ENCODE results near the gene KNDC1. TPM values are rescaled to one million over a fixed set of nuclear protein-coding genes. Genes with fewer than 3 reads are reported as not detected.
"Not testable (repeated sequence)": the region's sequence is repeated elsewhere in the genome, so short reads cannot be mapped to it uniquely, and the experiment has no call there.

The KNDC1 gene
- total RNA-seq, 1 donor from 2014 or later: 7.1 TPM

GRCh38 chr10:133210398-133211140 lies 50.5 kb downstream of the KNDC1 start:
- intact Hi-C loops (cut with DNase I): no loop called here
- DNase-seq (ENCODE audit: low spot score) (no peak), ATAC-seq (no peak)

GRCh38 chr10:133211141-133211830 lies 51.3 kb downstream of the KNDC1 start:
- DNase-seq (ENCODE audit: low spot score): no peak
- ATAC-seq: no peak
- intact Hi-C loops (cut with DNase I): no loop called here

DNA sequence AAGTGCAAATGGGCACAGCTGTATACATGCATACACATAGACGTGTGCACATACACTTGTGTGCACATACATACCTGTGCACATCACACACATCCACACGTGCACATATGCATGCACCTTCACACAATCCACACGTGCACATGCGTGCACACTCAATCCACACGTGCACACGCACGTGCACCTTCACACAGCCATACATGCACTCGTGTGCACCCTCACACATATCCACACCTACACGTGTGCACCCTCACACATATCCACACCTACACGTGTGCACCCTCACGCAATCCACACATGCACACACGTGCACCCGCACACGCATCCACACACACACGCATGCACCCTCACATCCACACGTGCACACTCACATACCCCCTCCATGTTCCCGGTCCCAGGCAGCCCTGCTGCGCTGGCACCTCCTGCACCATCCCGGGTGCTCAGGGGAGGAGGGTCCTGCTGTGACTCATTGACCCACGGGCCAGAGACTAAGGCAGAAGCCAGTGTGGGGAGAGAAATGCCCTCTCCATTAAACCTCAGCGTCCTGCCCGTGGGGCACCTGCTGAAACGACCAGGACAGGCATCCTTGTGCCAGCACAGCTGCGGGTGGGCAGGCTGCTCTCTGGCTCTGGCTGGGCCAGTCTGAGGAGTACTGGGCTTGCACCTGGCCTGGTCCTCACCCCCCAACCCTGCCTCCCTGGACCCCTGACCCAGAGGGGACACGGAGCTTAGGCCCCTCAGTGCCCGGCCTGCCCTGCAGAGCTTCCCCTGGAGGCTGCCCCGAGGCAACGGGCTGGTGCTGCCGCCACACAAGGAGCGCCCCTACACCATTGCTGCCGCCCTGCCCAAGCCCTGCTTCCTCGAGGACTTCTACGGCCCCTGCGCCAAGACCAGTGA lies 52.2 kb downstream of the KNDC1 start:
- intact Hi-C loops (cut with DNase I): no loop called here
- DNase-seq (ENCODE audit: low spot score) (no peak), ATAC-seq (no peak)

- DNase-seq (ENCODE audit: low spot score): no peak
- ATAC-seq: no peak
- intact Hi-C loops (cut with DNase I): no loop called here
Measured at GRCh38 chr10:133212853-133213494, 53.0 kb downstream of the KNDC1 start.

- DNase-seq (ENCODE audit: low spot score): no peak
- intact Hi-C loops (cut with DNase I): no loop called here
- ATAC-seq: no peak
Measured at GRCh38 chr10:133213641-133214467, 53.8 kb downstream of the KNDC1 start.

DNA sequence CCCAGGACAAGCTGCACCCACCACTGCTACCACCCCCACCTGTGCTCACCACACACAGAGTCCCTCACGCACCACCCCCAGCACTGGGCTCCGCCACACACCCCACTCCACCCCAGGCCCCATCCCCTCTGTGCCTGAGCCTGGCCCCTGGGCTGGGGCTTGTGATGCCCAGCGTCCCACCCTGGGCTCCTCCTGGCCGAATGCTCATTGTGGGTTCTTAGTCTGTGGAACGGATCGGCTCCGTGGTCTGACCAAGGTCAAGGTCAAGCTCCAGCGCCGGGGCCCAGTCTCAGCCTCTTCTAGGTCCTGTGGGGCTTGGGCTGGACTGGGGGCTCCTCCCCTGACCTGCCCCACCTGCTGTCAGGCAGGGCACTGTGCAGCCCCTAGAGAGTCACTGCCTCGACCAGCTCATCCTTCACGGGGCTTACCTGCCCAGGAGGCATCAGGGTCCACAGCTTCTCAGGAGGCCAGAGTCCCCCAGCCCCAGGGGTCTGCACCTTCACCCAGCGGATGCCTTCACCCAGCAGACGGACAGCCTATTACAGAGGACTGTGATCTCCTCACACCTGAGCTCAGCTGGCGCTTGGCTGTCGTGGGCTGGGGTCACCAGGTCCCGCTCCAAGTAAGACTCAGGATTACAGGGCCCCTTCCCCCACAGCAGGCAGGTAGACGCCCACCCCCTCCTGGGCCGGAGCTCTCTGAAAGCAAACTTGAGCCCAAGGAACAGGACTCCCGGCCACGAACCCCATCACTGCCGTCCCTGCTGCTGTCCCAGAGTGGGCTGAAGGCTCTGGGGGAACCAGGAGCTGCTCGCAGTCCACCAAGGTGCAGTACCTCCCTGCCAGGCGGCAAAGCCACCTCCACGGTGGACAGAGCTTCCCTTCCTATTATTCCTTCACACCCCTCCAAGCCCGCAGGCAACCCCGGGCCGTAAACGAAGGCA lies 54.7 kb downstream of the KNDC1 start:
- intact Hi-C loops (cut with DNase I): no loop called here
- ATAC-seq: no peak
- no peak for DNase-seq (ENCODE audit: low spot score)

DNA sequence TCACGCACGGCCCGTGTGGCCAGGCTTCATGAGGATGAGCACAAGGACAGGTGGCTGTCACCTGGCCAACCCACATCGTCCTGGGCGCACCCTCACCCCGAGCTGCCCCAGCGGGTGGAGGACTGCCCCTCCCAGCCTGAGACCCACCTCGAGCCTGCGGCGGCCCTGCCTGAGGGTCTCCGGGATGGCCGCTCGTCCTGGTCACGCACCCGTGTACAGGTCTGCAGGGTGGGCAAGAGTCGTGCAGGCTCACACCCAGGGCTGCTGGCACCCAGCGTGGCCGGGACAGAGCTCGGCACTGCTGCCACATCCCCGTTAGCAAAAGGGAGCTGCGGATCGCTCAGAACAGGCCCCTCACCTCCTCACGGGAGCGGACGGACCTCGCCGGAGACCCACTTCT lies 55.6 kb downstream of the KNDC1 start:
- ATAC-seq (no peak), DNase-seq (ENCODE audit: low spot score) (no peak)
- intact Hi-C loops (cut with DNase I): no loop called here

DNA sequence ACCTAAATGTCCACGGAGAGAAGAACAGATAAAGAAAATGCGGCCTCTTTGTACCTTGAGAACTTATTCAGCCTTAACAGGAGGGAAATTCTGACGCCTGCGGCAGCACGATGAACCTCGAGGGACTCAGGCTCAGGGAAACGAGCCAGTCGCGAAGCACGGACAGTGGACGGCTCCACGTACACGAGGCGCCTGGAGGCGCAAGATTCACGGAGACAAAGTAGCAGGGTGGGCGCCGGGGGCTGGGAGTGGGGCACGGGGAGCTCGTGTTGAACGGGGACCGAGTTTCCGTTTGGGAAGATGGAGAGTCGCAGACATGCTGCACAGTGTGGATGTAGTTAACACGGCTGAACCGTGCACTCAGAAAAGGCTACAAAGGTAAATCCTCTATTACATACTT lies 56.8 kb downstream of the KNDC1 start:
- DNase-seq (ENCODE audit: low spot score) (no peak), ATAC-seq (no peak)
- intact Hi-C loops (cut with DNase I): no loop called here

DNA sequence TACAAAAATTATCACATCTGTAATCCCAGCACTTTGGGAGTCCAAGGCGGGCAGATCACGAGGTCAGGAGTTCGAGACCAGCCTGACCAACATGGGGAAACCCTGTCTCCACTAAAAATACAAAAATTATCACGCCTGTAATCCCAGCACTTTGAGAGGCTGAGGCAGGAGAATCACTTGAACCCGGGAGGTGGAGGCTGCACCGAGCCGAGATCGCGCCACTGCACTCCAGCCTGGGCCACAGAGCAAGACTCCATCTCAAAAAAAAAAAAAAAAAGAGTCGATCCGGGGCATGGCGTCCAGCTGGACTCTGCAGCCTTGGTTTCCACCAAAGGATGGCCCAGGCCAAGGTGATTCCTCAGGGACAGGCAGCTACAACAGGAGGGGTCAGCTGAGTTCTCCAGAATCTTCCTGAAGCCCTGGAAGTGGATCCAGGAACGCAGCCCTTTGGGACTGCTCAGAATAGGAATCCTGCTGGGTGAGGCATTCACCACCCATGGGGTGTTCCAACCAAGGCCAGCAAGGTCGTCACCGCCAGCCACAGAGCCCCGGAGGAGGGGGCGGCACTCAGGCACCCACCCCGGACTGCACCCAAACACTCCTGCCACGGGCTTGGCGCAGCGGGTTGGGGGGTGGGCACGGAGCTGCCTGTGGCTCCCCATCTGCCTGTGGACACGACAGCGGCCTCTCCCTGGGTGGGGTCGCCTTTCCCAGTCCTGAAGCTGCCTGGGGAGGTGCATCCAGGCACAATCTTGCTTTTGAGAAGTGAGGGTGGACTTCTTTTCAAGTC lies 58.0 kb downstream of the KNDC1 start:
- intact Hi-C loops (cut with DNase I): no loop called here
- DNase-seq (ENCODE audit: low spot score) (no peak), ATAC-seq (no peak)

- intact Hi-C loops (cut with DNase I): no loop called here
- ATAC-seq (no peak), DNase-seq (ENCODE audit: low spot score) (no peak)
Measured at GRCh38 chr10:133218891-133219290, 58.9 kb downstream of the KNDC1 start.

DNA sequence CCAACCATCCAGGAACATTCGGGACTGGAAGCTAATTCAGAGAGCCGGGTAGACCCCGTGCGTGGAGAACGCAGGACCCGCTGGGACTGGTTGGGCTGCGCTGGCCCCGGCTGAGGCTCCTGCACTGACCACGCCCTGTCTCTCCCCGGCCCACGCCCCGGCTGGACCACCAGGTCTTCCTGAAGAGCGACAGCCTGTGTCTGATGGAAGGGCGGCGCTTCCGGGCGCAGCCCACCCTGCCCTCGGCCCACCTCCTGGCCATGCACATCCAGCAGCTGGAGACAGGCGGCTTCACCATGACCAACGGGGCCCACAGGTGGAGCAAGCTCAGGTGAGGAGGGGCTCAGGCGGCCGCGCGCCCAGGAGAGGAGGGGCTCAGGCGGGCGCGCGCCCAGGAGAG lies 59.8 kb downstream of the KNDC1 start:
- intact Hi-C loops (cut with DNase I): no loop called here
- ATAC-seq (no peak), DNase-seq (ENCODE audit: low spot score) (no peak)

GRCh38 chr10:133221331-133221730 lies 61.3 kb downstream of the KNDC1 start:
- DNase-seq (ENCODE audit: low spot score): no peak
- intact Hi-C loops (cut with DNase I): no loop called here
- ATAC-seq: no peak

- intact Hi-C loops (cut with DNase I); DNase-seq (ENCODE audit: low spot score); ATAC-seq: not testable (repeated sequence)
Measured at GRCh38 chr10:133221756-133222155, 61.7 kb downstream of the KNDC1 start.

GRCh38 chr10:133224076-133224475 lies 64.1 kb downstream of the KNDC1 start:
- intact Hi-C loops (cut with DNase I): no loop called here
- ATAC-seq (no peak), DNase-seq (ENCODE audit: low spot score) (no peak)

DNA sequence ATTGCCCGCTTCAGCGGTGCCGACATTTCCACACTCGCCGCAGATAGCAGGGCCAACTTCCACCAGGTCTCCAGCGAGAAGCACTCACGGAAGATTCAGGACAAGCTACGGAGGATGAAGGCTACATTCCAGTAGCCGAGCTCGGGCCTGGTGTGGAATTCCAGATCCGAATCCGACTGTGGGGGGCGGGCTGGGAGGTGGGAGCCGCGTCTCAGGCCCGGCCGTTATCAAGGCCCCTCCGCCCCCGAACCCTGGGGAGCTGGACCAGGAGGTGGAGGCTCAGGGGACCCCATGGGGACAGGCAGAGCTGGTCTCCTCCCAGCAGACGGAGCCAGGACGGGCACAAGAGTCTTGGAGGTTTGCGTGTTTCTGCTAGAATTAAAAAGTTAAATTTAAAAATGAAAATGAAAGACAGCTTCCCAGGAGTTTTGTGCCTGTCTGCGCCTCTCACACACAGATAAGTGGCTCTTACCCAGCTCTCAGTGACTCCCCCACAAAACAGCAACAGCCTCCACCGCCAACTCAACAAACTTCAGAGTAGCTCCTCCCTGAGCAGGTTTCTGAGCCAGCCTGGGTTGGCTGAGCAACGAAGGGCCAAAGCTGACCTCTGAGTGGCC lies 64.8 kb downstream of the KNDC1 start:
- intact Hi-C loops (cut with DNase I): no loop called here
- DNase-seq (ENCODE audit: low spot score) (no peak), ATAC-seq (no peak)

- no peak for DNase-seq (ENCODE audit: low spot score)
Measured at GRCh38 chr10:133225707-133226191, 65.7 kb downstream of the KNDC1 start.

More at GRCh38 chr10:133225707-133226191, 65.7 kb downstream of the KNDC1 start:
- ATAC-seq: no peak
- intact Hi-C loops (cut with DNase I): no loop called here
